Immature natural killer cell (primary cell): Measurements from ENCODE around the gene CSN2. TPM values are rescaled to one million over a fixed set of nuclear protein-coding genes. Genes with fewer than 3 reads are reported as not detected.
"Not testable (repeated sequence)": the region's sequence is repeated elsewhere in the genome, so short reads cannot be mapped to it uniquely, and the experiment has no call there.

Experiments used
- DNase-seq, 3 donors: peaks; one replicate each; pipeline ENCODE4 v3.0.0; 2022; ENCODE audit warnings: mixed read lengths in 1 of 3
- H3K27ac Mint-ChIP-seq, 6 donors: one replicate each; pipeline ENCODE4 v1.8.0; 2020; ENCODE audit warnings: mixed read lengths in 6 of 6, mild to moderate bottlenecking in 5 of 6, inconsistent platforms in 4 of 6, moderate library complexity in 3 of 6
- H3K27me3 Mint-ChIP-seq, 3 donors: one replicate each; pipeline ENCODE4 v1.8.0; 2020 to 2021; ENCODE audit warnings: low read depth in 3 of 3, mild to moderate bottlenecking in 3 of 3, mixed read lengths in 3 of 3, moderate library complexity in 3 of 3, inconsistent platforms in 1 of 3
- H3K36me3 Mint-ChIP-seq, 3 donors: one replicate each; pipeline ENCODE4 v1.8.0; 2020; ENCODE audit warnings: mixed read lengths in 3 of 3, inconsistent platforms in 2 of 3, mild to moderate bottlenecking in 2 of 3
- H3K4me1 Mint-ChIP-seq, 2 donors: one replicate each; pipeline ENCODE4 v1.8.0; 2020; ENCODE audit warnings: inconsistent platforms in 2 of 2, mild to moderate bottlenecking in 2 of 2, mixed read lengths in 2 of 2, moderate library complexity in 1 of 2
- H3K4me3 Mint-ChIP-seq, 5 donors: one replicate each; pipeline ENCODE4 v1.8.0; 2020; ENCODE audit warnings: mild to moderate bottlenecking in 5 of 5, mixed read lengths in 5 of 5, inconsistent platforms in 3 of 5, moderate library complexity in 3 of 5
- H3K9me3 Mint-ChIP-seq, 6 donors: one replicate each; pipeline ENCODE4 v1.8.0; 2020; ENCODE audit warnings: mild to moderate bottlenecking in 6 of 6, mixed read lengths in 6 of 6, inconsistent platforms in 4 of 6, moderate library complexity in 3 of 6
- polyA plus RNA-seq, 3 donors: library from polyadenylated mRNA; unstranded; fragments of 300-500 nt; fragmentation: Illumina TruSeq; gene quantifications; one replicate each; pipeline ENCODE4 v1.2.3, GENCODE V29; 2021

The CSN2 gene
- polyA plus RNA-seq, 3 donors from 2014 or later = not detected

DNA sequence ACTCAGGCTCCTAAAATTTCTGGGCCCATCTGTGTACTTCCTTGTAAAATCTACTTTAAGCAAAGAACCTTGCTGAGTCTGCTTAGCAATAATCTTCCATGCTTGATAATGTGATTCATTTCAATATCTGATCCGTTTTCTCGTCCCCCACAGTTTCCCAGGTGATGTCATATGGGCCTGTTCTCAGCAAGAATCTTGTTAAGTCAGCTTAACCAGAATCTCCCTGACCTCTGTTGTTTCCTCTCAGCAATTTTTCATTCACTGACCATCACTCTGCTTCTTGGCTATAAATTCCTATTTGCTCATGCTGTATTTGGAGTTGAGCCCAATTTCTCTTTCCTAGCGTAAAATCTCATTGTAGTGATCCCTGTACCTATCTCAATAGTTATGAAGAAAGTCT, 13.9 kb downstream of the CSN2 start:
- no peak for DNase-seq
- H3K4me1 Mint-ChIP-seq = no peaks in the 10 kb centered on the region
- H3K27ac Mint-ChIP-seq = no peak overlapping the region
- peaks cover 0 to 11% (median 0%) of the 10 kb centered on the region in 6 donors for H3K9me3 Mint-ChIP-seq
- H3K36me3 Mint-ChIP-seq = no peaks in the 10 kb centered on the region
- H3K4me3 Mint-ChIP-seq = no peak overlapping the region
- H3K27me3 Mint-ChIP-seq = peaks cover 0 to 2% (median 0%) of the 10 kb centered on the region in 3 donors

DNA sequence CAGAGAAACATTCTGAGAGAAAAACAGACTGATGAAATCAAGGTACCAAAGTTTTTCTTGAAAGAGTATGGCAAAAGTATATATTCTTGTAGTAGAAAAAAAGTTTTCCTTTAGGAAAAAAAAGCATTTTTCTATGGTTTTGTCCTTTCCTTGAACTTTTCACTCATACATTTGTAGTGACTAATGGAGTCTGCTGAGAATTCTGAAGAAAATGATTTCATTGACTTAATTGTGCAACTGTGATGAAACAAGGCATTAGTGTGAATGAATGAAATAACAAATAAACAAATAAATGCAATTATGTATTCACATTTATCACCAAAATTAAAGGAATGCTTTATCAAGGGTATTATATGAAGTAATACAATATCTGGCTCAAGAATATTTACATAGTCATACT, 29.0 kb downstream of the CSN2 start:
- Mint-ChIP-seq H3K36me3 (no peaks in the 10 kb centered on the region), H3K27ac (no peak overlapping the region), H3K9me3 (peaks cover 0 to 4% (median 0%) of the 10 kb centered on the region in 6 donors), H3K27me3 (peaks cover 0 to 2% (median 0%) of the 10 kb centered on the region in 3 donors), H3K4me1 (no peaks in the 10 kb centered on the region), H3K4me3 (no peak overlapping the region)
- DNase-seq = no peak

DNA sequence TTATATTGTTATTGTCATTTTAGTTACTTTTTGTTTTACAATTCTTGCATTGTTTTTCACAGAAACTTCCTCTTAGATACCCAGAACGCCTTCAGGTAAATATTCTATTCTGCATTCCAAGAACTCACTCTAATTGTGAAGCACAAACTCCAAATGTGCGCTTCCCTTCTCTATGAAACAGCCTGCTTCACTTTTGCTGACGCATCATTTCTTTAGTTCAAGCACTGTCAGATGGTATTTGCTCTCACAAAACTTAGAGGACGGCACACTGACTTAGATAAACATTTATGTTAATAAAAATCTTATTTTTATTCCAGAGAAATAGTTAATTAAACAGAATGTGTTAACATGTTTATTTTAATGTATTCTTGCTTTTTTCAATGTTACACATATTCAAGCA, 31.4 kb downstream of the CSN2 start:
- H3K4me3 Mint-ChIP-seq = no peak overlapping the region
- H3K9me3 Mint-ChIP-seq = peaks cover 0 to 4% (median 0%) of the 10 kb centered on the region in 6 donors
- H3K27ac Mint-ChIP-seq = no peak overlapping the region
- no peak for DNase-seq
- peaks cover 0 to 2% (median 0%) of the 10 kb centered on the region in 3 donors for H3K27me3 Mint-ChIP-seq
- H3K4me1 Mint-ChIP-seq = no peaks in the 10 kb centered on the region
- H3K36me3 Mint-ChIP-seq = no peaks in the 10 kb centered on the region

DNA sequence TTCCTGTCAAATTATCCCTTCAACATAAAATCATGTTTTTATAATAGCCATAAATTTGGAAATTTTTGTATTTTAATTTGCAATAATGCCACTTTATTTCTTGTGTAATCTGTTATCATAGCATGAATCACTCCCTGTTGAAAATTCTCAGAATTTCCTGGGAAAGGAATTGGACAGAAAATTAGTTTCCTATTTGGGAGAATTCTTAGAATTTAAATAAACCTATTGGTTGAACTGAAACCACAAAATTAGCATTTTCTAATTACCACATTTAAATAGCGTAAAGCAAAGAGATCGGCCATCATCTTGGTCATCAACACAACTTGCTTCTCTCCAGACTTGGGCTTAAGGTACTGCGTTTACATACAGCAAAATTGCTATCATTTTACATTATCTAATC, 34.8 kb downstream of the CSN2 start, which contains the start of gene CSN1S1:
TSS of gene CSN1S1 (plus strand) at position 301 of the 400 bp plus-strand sequence. CDS start 1,488 bp downstream, outside the sequence.
- H3K27ac Mint-ChIP-seq = no peak within 1 kb of the TSS
- H3K36me3 Mint-ChIP-seq = no peaks in the 10 kb centered on the region
- no peak within 1 kb of the TSS for H3K4me3 Mint-ChIP-seq
- peaks cover 0 to 2% (median 2%) of the 10 kb centered on the region in 3 donors for H3K27me3 Mint-ChIP-seq
- no peaks in the 10 kb centered on the region for H3K4me1 Mint-ChIP-seq
- H3K9me3 Mint-ChIP-seq = peaks cover 0 to 4% (median 0%) of the 10 kb centered on the region in 6 donors
- DNase-seq = no peak

DNA sequence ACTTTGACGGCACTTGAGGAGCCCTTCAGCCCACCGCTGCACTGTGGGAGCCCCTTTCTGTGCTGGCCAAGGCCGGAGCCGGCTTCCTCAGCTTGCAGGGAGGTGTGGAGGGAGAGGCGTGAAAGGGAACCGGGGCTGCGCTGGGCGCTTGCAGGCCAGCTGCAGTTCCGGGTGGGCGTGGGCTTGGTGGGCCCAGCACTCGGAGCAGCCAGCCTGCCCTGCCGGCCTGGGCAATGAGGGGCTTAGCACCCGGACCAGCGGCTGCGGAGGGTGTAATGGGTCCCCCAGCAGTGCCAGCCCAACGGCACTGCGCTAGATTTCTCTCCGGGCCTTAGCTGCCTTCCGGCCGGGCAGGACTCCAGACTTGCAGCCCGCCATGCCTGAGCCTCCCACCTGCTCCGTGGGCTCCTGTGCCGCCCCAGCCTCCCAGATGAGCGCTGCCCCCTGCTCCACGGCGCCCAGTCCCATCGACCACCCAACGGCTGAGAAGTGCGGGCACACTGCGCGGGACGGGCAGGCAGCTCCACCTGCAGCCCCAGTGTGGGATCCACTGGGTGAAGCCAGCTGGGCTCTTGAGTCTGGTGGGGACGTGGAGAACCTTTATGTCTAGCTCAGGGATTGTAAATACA, 41.6 kb downstream of the CSN2 start:
- H3K27me3 Mint-ChIP-seq, H3K4me3 Mint-ChIP-seq, H3K27ac Mint-ChIP-seq, H3K4me1 Mint-ChIP-seq, DNase-seq, H3K9me3 Mint-ChIP-seq, H3K36me3 Mint-ChIP-seq: not testable (repeated sequence)

DNA sequence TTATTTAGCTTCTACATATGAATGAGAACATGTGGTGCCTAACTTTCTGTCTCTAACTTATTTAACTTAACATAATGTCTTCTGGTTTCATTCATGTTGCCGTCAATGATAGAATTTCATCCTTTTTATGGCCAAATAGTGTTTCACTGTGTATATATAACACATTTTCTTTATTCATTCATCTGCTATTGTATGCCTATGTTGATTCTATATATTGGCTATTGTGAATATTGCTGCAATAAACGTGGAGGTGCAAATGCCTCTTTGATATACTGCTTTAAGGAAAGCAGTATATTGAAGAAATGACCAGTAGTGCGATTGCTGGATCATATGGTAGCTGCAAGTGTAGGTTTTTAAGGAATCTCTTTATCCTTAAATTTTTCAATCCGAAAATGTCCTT, 44.7 kb downstream of the CSN2 start:
- Mint-ChIP-seq H3K4me3 (no peak overlapping the region), H3K4me1 (no peaks in the 10 kb centered on the region)

DNA sequence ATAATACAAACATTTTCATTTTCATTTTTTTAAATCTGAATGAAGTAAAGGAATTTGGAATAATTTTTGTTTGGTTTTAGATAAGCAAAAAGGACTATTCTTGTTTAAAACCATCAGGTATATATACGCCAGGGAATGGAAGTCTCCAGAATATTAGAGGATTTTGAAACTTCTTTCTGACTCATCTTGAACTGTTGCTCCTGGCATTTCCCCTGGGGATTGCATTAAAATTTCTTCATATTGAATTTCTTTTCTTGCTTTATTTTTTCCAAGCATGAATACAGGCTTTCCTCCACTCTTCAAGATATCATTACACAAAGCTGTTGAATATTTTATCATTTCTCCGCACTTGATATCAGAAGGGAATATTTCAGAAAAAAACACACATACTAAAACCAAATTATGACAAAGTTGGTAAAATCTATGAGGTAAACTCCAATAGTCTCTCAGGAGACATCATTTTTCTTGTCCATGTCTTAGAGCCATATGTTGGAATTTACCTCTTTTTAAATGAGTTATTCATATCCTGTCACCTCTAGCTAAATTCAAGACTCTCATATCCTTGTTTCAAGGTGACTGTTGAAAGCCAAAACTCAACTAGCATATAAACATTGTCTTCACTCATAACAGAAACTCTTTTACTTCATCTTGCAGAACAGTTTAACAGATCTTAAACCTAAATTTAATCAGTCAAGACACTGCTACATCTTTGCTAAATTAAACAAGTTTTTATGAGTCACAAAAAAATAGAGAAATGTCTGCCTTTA, 55.3 kb downstream of the CSN2 start:
- no peak overlapping the region for H3K4me3 Mint-ChIP-seq
- no peaks in the 10 kb centered on the region for H3K4me1 Mint-ChIP-seq
- peaks cover 0 to 2% (median 2%) of the 10 kb centered on the region in 3 donors for H3K27me3 Mint-ChIP-seq
- no peak overlapping the region for H3K27ac Mint-ChIP-seq
- H3K9me3 Mint-ChIP-seq = peaks cover 0 to 3% (median 0%) of the 10 kb centered on the region in 6 donors
- H3K36me3 Mint-ChIP-seq = no peaks in the 10 kb centered on the region
- DNase-seq = no peak

More for the DNA sequence above, 44.7 kb downstream of the CSN2 start:
- no peak overlapping the region for H3K27ac Mint-ChIP-seq
- no peaks in the 10 kb centered on the region for H3K36me3 Mint-ChIP-seq
- H3K9me3 Mint-ChIP-seq = peaks cover 0 to 3% (median 0%) of the 10 kb centered on the region in 6 donors
- no peak for DNase-seq
- H3K27me3 Mint-ChIP-seq = peaks cover 0 to 4% (median 4%) of the 10 kb centered on the region in 3 donors

DNA sequence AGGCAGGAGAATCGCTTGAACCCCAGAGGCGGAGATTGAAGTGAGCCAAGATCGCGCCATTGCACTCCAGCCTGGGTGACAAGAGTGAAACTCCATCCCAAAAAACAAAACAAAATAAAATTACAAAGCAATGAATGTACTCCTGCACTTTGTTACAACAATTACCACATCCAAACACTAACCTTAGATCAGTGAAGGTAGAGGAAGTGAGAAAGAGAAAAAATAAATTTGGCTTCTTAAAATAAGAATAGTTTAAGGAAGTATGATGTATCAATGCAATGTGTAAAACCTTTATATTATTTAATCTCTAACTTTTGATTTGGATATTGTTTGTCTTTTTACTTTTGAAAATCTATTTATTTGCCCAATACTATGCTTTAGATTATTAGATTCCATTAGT, 56.3 kb downstream of the CSN2 start:
- no peaks in the 10 kb centered on the region for H3K4me1 Mint-ChIP-seq
- no peak overlapping the region for H3K27ac Mint-ChIP-seq
- peaks cover 0 to 2% (median 2%) of the 10 kb centered on the region in 3 donors for H3K27me3 Mint-ChIP-seq
- H3K4me3 Mint-ChIP-seq = no peak overlapping the region
- no peak for DNase-seq
- H3K9me3 Mint-ChIP-seq = peaks cover 0 to 2% (median 0%) of the 10 kb centered on the region in 6 donors
- H3K36me3 Mint-ChIP-seq = no peaks in the 10 kb centered on the region

DNA sequence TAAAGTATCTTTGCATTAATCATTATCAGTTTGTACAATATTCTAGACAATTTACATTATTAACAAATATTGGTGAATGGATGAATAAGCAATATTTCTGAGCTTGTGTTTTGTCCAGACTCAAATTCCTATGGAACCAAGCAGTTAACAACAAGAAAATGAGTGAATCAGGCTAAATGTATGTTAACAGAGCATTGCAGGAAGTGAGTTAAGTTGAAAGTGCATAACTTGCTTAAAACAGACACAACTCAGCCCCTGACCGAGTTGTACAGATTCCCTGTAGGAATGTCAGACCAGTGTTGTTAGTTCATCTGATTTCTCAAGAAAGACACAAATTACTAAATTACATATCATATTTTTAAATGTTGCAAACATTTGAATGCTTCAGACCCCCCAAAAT, 58.4 kb downstream of the CSN2 start:
- Mint-ChIP-seq H3K27ac (no peak overlapping the region), H3K36me3 (no peaks in the 10 kb centered on the region), H3K4me1 (no peaks in the 10 kb centered on the region), H3K9me3 (peaks cover 0 to 11% (median 0%) of the 10 kb centered on the region in 6 donors), H3K27me3 (peaks cover 2 to 3% (median 2%) of the 10 kb centered on the region in 3 donors), H3K4me3 (no peak overlapping the region)
- DNase-seq = no peak

Other genes with a start within 250 kb of the CSN2 start
- gene SULT1B1, start 205.1 kb downstream of the CSN2 start, polyA plus RNA-seq = 10 to 100 TPM in 2 of 3 donors, 1 to 10 TPM in 1; 8.9 to 14.9 (median 11.0) TPM
- under 1 TPM in 1 of 3 donors, not detected in 2; 0.23 TPM for gene SULT1E1, start 105.6 kb downstream of the CSN2 start, polyA plus RNA-seq
- 1 to 10 TPM in 1 of 3 donors, under 1 TPM in 1, not detected in 1; 0.46 to 1.5 TPM for gene CSN1S1, start 34.7 kb downstream of the CSN2 start, polyA plus RNA-seq
- not detected for gene STATH, start 30.2 kb upstream of the CSN2 start, polyA plus RNA-seq
- gene HTN3, start 62.7 kb upstream of the CSN2 start, polyA plus RNA-seq = not detected
- not detected for gene HTN1, start 84.7 kb upstream of the CSN2 start, polyA plus RNA-seq
- gene PRR27, start 188.5 kb upstream of the CSN2 start, polyA plus RNA-seq = not detected
- not detected for gene ODAM, start 230.0 kb upstream of the CSN2 start, polyA plus RNA-seq